A673 (cell line): ENCODE data around the gene DPH7. TPM values are rescaled to one million over a fixed set of nuclear protein-coding genes. Genes with fewer than 3 reads are reported as not detected.
"Not testable (repeated sequence)": the region's sequence is repeated elsewhere in the genome, so short reads cannot be mapped to it uniquely, and the experiment has no call there.

Experiments used
- BruUV-seq: library from RNA; stranded (reverse); fragments of 400-500 nt; replicated peaks from 2 replicates; lab custom pipeline; 2021; lab: Mats Ljungman, UMichigan
- CTCF ChIA-PET: fragments of 300-600 bp; sonication (Branson Sonifier 250); formaldehyde crosslinking; loops from one replicate; lab custom pipeline; 2022; ENCODE audit warnings: antibody characterized with exemption; lab: Charles Lee
- POLR2A ChIA-PET: fragments of 300-600 bp; sonication (Branson Sonifier 250); formaldehyde crosslinking; loops from one replicate; lab custom pipeline; 2022; ENCODE audit warnings: antibody characterized with exemption; ENCODE audit not compliant: low non-redundant PET; lab: Charles Lee
- DNase-seq: peaks from one replicate; pipeline ENCODE4 v3.0.0-alpha.2; 2015; ENCODE audit warnings: low spot score
- H3K27ac ChIP-seq: fragments of 200-600 bp; sonication (generic); 2 replicates; pipeline ENCODE4 v1.5.1; 2016; ENCODE audit warnings: mixed run types, low read depth, mild to moderate bottlenecking, mixed read lengths, antibody characterized with exemption, low read length; ENCODE audit not compliant: poor library complexity, severe bottlenecking
- H3K27me3 ChIP-seq: fragments of 200-600 bp; sonication (generic); replicated peaks from 2 replicates; pipeline ENCODE4 v1.6.1; 2017; ENCODE audit warnings: mixed run types, low read depth, mild to moderate bottlenecking, mixed read lengths, antibody characterized with exemption, low read length; ENCODE audit not compliant: insufficient read depth, poor library complexity
- H3K36me3 ChIP-seq: fragments of 200-600 bp; sonication (generic); 2 replicates; pipeline ENCODE4 v1.6.1; 2016; ENCODE audit warnings: mixed run types, mild to moderate bottlenecking, mixed read lengths, antibody characterized with exemption, low read length; ENCODE audit not compliant: insufficient read depth, poor library complexity, severe bottlenecking
- H3K4me1 ChIP-seq: fragments of 200-600 bp; sonication (generic); 2 replicates; pipeline ENCODE4 v1.6.1; 2017; ENCODE audit warnings: mixed run types, mild to moderate bottlenecking, mixed read lengths, antibody characterized with exemption, low read length; ENCODE audit not compliant: insufficient read depth, poor library complexity, severe bottlenecking
- H3K4me3 ChIP-seq: fragments of 200-600 bp; sonication (generic); 2 replicates; pipeline ENCODE4 v1.5.1; 2016; ENCODE audit warnings: low read depth, mixed run types, mild to moderate bottlenecking, mixed read lengths, low read length; ENCODE audit not compliant: poor library complexity, severe bottlenecking
- H3K9me3 ChIP-seq: fragments of 200-600 bp; sonication (generic); 2 replicates; pipeline ENCODE4 v1.6.1; 2016; ENCODE audit warnings: mixed run types, low read depth, mild to moderate bottlenecking, mixed read lengths, antibody characterized with exemption, low read length; ENCODE audit not compliant: poor library complexity, severe bottlenecking
- EZH2 ChIP-seq: fragments of 200-600 bp; sonication (generic); IDR thresholded peaks from 2 replicates; pipeline ENCODE4 v1.6.1; 2017; ENCODE audit warnings: borderline replicate concordance, low read depth, mild to moderate bottlenecking, mixed read lengths, antibody characterized with exemption, low read length; ENCODE audit not compliant: poor library complexity, severe bottlenecking
- intact Hi-C: fragments of 100-400 bp; cut with micrococcal nuclease; formaldehyde crosslinking; loops from one replicate; pipeline ENCODE4 v1.10.0; 2022; ENCODE audit not compliant: unreplicated experiment
- total RNA-seq: library from RNA; stranded (reverse); gene quantifications from 2 replicates; pipeline ENCODE4 v1.2.3, GENCODE V29; 2021
- TF ChIP-seq, protein P1 (sequence below): fragments of 300-800, 200-600 bp; sonication (generic); conservative IDR thresholded peaks from 2 replicates; pipeline ENCODE4 v1.5.1; 2017; ENCODE audit warnings: low read depth, mild to moderate bottlenecking, antibody characterized with exemption, low read length, moderate library complexity, mixed read lengths

Gene DPH7
- total RNA-seq, 1 experiment from 2014 or later = 56.9 TPM

DNA sequence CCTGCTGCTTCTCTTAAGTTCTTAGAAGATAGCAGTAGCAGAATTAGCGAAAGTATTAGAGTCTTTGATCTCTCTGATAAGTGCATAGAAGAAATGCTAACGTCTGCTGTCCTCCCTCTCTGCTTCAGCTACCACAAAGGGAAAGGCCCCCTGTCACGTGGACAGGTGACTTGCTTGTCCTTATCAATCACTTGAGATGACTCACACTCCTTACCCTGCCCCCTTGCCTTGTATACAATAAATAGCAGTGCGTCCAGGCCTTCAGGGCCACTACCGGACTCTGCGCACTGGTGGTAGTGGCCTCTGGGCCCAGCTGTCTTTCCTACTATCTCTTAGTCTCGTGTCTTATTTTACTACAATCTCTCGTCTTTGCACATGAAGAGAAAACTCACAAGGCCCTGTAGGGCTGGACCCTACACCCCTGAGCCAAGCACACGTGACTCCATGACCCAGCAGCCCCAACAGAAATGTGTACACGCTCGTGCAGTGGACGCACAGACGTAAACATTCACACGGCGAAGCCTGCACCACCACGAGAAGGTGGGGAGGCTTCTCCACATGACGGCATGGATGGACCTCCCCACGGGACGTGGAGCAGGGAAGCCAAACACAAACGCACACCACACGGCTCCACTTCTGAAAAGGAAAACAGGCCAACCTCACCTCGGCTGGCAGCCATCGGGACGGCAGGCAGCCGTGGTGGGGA lies 66.8 kb downstream of the DPH7 start:
- TF ChIP-seq EZH2 = no peak
- TF ChIP-seq, protein P1, sequence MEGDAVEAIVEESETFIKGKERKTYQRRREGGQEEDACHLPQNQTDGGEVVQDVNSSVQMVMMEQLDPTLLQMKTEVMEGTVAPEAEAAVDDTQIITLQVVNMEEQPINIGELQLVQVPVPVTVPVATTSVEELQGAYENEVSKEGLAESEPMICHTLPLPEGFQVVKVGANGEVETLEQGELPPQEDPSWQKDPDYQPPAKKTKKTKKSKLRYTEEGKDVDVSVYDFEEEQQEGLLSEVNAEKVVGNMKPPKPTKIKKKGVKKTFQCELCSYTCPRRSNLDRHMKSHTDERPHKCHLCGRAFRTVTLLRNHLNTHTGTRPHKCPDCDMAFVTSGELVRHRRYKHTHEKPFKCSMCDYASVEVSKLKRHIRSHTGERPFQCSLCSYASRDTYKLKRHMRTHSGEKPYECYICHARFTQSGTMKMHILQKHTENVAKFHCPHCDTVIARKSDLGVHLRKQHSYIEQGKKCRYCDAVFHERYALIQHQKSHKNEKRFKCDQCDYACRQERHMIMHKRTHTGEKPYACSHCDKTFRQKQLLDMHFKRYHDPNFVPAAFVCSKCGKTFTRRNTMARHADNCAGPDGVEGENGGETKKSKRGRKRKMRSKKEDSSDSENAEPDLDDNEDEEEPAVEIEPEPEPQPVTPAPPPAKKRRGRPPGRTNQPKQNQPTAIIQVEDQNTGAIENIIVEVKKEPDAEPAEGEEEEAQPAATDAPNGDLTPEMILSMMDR = no peak
- intact Hi-C loops = no loop called here
- Histone ChIP-seq H3K9me3 (no peaks in the 10 kb centered on the region), H3K27ac (no peak overlapping the region), H3K36me3 (no peaks in the 10 kb centered on the region), H3K4me1 (no peaks in the 10 kb centered on the region), H3K4me3 (no peak overlapping the region), H3K27me3 (no peaks in the 10 kb centered on the region)
- ChIA-PET POLR2A (no interaction called here), CTCF (no interaction called here)
- no peak for DNase-seq
- BruUV-seq = no TSS peak

DNA sequence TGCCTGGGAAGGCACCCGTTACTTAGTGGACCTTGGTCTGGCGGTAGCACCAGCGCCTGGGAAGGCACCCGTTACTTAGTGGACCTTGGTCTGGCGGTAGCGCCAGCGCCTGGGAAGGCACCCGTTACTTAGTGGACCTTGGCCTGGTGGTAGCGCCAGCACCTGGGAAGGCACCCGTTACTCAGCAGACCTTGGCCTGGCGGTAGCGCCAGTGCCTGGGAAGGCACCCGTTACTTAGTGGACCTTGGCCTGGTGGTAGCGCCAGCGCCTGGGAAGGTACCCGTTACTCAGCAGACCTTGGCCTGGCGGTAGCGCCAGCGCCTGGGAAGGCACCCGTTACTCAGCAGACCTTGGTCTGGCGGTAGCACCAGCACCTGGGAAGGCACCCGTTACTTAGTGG lies 67.6 kb downstream of the DPH7 start:
- DNase-seq, H3K9me3 ChIP-seq, H3K4me3 ChIP-seq, H3K36me3 ChIP-seq, BruUV-seq, H3K4me1 ChIP-seq, H3K27ac ChIP-seq, H3K27me3 ChIP-seq, intact Hi-C loops, POLR2A ChIA-PET: not testable (repeated sequence)
- CTCF ChIA-PET = interaction anchor here (0.8 kb wide), 1 partner anchor 726 kb away, joined by 3 read pairs; no protein-coding TSS in a partner anchor

DNA sequence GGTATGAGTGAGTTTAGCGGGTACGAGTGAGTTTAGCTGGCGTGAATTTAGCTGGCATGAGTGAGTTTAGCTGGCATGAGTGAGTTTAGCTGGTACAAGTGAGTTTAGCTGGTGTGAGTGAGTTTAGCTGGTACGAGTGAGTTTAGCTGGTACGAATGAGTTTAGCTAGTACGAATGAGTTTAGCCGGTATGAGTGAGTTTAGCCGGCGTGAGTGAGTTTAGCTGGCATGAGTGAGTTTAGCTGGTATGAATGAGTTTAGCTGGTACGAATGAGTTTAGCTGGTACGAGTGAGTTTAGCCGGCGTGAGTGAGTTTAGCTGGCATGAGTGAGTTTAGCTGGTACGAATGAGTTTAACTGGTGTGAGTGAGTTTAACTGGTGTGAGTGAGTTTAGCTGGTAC lies 69.5 kb downstream of the DPH7 start:
- no peaks in the 10 kb centered on the region for H3K9me3 ChIP-seq
- POLR2A ChIA-PET = no interaction called here
- no peak overlapping the region for H3K27ac ChIP-seq
- H3K4me1 ChIP-seq = no peaks in the 10 kb centered on the region
- intact Hi-C loops = no loop called here
- CTCF ChIA-PET = interaction anchor here (0.6 kb wide), 1 partner anchor 64 kb away, joined by 3 read pairs; no protein-coding TSS in a partner anchor
- BruUV-seq = no TSS peak
- no peak for TF ChIP-seq EZH2
- TF ChIP-seq, protein P1 = no peak
- no peaks in the 10 kb centered on the region for H3K36me3 ChIP-seq
- H3K27me3 ChIP-seq = no peaks in the 10 kb centered on the region
- no peak for DNase-seq
- H3K4me3 ChIP-seq = no peak overlapping the region

DNA sequence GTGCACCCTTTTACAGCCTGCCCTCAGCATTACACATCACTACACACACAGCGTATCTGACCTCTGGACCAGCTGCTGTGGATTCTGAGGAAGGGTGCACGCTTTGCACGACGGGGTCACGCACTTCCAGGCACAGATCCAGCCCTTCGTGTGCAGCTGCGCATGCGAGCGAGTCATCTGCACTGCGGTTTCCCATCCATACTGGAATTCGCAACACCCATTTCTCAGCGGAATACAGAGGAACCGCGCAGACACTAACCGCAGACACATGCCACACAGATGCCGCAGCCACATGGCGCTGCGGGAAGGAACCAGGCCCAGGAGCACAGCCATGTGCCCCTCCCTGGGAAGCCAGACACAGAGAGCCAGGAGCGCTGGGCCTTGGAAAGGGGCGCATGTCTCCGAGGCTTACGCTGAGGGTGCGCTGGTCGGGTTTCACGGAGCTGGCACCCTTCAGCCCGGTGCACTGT lies 72.0 kb downstream of the DPH7 start:
- no TSS peak for BruUV-seq
- no peaks in the 10 kb centered on the region for H3K36me3 ChIP-seq
- no peaks in the 10 kb centered on the region for H3K27me3 ChIP-seq
- TF ChIP-seq, protein P1 = no peak
- no peak for TF ChIP-seq EZH2
- no peak overlapping the region for H3K27ac ChIP-seq
- no peak for DNase-seq
- H3K4me3 ChIP-seq = no peak overlapping the region
- ChIA-PET CTCF (no interaction called here), POLR2A (no interaction called here)
- intact Hi-C loops = no loop called here
- H3K9me3 ChIP-seq = no peaks in the 10 kb centered on the region
- H3K4me1 ChIP-seq = no peaks in the 10 kb centered on the region
